SKM-1 (cell line): Measurements from ENCODE around the gene CDYL2.
A peak's percentile ranks its signal among the peaks of the same experiment; 100 is the strongest.
"Not testable (repeated sequence)": the region's sequence is repeated elsewhere in the genome, so short reads cannot be mapped to it uniquely, and the experiment has no call there.

Source experiments
- DNase-seq: peaks from one replicate; lab custom pipeline; 2025; ENCODE audit not compliant: unreplicated experiment; lab: John Stamatoyannopoulos, UW

CDYL2 gene

DNA sequence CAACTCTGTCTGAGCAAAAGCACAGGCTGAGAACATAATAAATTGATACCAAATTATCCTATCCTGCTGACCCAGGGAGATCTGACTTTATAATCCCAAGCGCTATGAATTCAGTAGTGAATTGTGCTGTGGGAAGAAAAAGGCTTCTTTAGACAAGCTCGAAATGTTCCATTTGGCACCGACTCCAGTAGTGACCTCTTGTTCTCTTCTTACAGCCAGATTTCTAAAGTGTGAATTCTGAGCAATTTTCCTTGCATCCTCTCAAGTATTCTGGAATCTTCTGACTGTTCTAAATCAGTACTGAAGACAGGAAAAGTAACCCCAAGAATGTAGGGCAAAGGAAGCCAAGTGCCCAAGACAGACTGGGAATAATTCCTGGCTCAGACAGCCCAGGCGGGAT is 58.2 kb downstream of the CDYL2 start:
- no peak for DNase-seq

DNA sequence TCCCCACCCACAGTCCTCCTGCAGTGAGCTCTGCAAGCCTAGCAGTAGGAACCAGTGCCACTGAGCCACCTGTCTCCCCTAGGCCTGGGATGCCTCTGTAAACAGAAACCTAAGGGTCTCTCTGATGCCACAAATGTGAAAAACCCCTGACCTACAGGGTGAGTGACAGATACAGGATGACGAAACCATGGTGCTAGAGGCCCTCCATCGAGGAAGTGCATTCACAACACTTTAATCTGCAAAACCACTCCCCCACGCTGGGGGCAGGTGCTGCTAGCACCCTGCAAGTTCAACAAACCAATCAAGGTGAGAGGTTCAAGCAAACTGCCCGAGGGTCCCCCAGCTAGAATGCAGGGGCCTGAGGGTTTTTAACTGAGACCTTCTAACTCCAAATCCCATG is 59.5 kb downstream of the CDYL2 start:
- DNase-seq: no peak

DNA sequence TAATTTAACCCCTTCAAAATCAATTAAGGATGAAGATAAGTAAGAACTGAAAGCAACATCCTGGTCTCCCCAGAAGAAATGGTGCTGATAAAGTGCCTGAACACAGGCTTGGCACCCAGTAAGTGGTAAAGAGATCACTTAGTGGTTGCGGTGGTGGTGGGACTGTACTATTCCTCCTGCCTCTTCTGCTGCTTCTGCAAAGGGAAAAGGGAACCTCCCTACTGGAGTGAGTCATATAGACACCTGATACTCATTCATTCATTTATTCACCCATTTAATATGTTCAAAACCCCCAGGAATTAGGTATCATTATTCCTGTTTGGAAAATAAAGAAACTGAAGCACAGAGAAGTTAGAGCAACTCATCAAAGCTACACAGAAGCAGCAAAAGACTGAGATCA is 60.6 kb downstream of the CDYL2 start:
- DNase-seq: no peak

DNA sequence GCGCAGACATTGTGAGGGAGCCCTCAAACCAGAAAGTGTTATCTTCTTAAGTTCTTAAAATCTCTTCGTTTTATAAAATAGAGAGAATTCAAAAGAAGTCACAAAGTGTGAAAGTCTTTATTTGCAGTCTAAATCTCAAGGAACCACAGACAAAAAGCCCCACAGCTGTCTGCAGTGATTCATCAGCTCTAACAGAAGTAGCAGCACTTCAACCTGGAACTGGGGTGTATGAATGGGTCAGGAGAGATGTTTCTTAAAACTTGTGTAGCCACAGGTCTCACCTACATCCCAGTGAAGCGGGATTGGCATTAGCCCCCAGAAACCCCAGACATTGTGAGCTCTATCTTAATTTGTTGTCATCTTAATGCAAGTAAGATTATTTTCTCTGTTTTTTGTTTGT is 61.1 kb downstream of the CDYL2 start:
- no peak for DNase-seq

DNA sequence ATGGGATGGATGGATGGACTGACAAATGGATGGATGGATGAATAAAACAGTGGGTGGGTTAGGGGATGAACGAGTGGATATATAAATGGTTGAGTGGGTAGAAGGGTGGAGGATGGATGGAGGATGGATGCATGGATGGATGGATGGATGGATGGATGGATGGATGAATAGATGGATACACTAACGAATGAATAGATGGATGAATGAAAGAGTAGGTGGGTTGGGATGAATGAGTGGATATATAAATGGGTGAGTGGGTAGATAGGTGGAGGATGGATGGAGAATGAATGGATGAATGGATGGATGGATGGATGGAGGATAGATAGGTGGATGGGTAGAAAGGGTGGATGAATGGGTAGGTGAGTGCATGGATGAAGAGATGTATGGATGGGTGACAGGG is 62.1 kb downstream of the CDYL2 start:
- DNase-seq: no peak

DNA sequence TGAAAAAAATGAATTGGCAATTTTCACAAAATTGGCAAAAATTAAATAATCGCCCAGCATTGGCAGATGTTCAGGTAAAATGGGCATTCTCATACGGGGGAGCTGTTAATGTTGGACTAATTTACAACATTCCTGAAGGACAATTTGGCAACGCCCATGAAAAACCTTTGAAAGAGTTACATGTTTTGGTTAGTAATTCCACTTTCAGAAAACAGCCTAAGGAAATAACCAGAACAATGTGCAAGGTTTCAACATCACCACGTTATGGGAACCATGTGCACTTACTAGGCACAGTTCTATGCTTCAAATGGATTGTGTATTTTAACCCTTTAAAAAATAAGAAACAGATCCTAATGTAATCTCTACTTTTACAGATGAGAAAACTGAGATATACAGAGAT is 62.7 kb downstream of the CDYL2 start:
- DNase-seq: no peak

DNA sequence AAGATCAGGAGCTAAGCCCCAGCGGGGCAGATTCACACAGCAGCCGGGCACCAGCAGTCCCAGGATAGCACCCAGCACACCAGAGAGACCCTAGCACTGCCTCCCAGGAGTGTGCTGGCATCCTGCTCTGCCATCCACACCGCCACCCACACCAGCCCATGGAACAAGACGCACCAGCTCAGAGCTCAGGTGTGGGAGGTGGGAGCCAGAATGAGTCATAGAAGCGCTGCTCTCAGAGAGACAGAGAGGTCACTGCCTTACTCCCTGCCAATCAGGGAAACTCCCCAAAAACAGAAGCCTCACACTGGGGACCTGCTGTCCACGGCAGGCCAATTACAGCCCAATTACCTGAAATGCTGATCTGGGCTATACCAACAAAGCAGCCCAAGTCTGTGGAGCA is 64.9 kb downstream of the CDYL2 start:
- no peak for DNase-seq

DNA sequence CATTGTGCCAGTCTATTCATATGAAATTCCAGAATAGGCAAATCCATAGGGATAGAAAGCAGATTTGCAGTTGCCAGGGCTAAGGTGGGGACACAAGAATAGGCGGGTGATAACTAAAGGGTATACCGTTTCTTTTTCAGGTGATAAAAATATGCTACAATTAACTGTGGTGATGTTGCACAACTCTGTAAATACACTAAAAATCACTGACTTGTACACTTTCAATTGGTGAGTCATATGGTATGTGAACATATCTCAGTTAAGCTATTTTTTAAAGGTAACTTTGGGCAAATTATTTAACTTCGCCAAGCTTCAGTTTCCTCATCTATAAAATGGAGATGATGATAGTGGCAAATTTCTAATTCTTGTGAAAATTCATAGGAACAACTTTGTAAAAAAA is 65.9 kb downstream of the CDYL2 start:
- DNase-seq: no peak

DNA sequence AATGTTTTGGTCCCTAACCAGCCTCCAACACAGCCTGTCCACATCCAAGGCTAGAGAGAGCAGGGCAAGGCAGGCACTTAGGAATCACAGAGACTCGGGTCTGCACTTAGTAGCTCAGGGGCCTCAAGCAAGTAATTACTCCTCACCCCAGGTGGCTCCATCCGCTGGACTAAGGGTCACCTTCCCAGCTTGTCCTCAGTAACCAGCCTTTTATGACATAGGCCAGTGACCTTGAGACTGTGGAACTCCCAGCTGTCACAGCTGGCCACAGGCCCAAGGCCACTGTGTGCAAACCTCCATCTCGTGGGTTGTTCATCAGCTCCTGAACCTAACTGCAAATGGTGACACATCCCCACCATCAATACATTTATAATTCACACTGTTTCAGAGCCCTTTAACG is 68.6 kb downstream of the CDYL2 start:
- DNase-seq: no peak

DNA sequence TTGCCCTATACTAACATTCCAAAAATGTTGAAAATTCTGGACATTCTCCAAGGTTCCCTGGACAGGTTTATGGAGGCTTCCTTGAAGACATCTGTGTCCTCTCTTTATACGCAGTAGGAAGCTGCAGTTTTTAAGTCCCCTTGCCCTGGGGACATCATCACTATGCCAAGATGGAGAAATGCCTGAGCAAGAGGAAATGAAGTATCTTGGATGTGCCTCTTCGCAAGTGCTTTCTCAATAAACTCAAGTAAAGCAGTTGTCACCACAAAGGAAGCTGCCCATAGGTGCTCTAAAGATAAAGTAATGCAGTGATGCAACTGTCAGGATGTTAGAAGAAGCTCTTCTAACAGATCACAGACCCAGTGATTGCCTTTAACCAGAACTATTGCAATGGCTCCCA is 71.0 kb downstream of the CDYL2 start:
- peak; percentile 40 for DNase-seq

DNA sequence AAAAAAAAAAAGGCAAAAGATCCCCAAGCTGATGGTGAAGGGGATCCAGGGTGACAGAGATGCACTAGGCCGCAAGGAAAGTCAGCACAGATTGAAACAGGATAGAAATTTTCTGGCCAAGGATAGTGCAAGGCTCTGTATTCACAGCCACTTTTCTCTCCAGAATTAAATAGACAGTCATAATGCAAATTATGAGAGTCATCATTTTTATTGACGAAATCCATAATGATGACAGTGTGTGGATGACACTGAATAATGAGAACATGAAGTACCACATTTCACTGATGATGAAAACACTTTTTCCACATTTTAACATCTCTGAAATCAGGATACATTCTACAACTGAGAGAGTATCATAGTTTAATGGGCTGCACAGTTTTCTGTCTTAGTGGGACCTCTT is 72.5 kb downstream of the CDYL2 start:
- no peak for DNase-seq

DNA sequence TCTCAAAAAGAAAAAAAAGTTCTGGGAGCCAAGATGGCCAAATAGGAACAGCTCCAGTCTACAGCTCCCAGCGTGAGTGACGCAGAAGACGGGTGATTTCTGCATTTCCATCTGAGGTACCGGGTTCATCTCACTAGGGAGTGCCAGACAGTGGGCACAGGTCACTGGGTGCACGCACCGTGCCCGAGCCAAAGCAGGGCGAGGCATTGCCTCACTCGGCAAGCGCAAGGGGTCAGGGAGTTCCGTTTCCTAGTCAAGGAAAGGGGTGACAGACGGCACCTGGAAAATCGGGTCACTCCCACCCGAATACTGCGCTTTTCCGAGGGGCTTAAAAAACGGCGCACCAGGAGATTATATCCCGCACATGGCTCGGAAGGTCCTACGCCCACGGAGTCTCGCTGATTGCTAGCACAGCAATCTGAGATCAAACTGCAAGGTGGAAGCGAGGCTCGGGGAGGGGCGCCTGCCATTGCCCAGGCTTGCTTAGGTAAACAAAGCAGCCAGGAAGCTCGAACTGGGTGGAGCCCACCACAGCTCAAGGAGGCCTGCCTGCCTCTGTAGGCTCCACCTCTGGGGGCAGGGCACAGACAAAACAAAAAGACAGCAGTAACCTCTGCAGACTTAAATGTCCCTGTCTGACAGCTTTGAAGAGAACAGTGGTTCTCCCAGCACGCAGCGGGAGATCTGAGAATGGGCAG is 77.2 kb downstream of the CDYL2 start:
- DNase-seq: not testable (repeated sequence)

DNA sequence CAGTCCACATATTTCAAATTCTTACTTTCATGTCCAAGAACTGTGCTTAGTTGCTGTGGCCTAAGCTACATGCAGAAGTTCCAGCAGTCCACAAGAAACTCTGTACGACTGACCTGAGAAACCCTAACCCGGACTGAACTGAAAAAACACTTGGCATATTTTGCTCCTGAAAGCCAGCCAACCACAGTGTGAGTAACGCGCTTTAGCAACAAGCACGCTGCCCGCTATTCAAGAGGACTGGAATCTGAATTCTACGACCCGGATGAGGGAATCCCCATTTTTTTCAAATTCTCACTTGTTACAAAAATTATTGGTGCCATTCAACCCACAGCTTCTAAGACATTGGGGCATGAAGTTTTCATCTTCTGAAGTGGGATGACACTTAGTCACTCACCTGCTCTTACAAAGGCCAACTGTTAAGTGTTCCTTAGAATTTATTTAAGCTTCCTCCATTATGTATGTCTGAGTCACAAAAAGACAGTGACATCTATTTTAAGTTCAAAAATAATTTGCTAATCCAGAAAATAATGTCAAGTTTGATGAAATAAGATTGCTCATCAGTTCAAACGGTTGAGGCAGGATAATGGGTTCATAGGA is 78.7 kb downstream of the CDYL2 start:
- DNase-seq: no peak

DNA sequence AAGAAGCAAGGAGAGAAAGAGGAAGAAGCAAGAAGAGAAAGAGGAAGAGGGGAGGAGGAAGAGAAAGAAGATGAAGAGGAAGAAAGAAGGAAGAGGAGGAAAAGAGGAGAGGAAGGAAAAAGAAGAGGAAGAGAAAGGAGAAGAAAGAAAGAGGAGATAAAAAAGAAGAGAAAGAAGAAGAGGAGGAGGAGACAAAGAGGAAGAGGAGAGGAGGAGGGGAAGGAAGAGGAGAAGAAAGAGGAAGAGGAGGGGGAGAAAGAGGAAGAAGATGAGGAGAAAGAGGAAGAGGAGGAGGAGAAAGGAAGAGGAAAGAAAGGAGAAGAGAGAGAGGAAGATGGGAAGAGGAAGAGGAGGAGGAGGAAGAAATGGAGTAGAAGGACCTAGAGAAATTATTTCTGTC is 80.4 kb downstream of the CDYL2 start:
- no peak for DNase-seq

DNA sequence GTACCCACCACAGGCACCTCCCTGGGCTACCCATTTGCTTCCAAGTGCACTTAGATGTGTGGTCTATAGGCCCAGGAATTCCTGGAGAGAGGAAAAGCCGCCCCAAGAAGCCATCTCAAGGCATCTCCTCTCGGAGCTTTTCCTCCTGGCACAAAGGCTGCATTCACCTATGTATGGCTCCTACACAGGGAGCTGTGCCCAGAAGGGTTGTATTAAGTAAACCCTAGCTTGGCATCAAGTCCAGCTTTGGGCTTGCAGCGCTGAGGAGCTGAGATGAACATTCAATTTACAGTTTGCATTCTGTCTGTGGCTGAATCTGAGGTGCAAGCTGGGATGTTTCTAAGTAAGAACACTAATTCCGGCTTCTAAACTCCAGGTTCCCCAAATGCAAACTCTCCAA is 81.3 kb downstream of the CDYL2 start:
- DNase-seq: no peak

DNA sequence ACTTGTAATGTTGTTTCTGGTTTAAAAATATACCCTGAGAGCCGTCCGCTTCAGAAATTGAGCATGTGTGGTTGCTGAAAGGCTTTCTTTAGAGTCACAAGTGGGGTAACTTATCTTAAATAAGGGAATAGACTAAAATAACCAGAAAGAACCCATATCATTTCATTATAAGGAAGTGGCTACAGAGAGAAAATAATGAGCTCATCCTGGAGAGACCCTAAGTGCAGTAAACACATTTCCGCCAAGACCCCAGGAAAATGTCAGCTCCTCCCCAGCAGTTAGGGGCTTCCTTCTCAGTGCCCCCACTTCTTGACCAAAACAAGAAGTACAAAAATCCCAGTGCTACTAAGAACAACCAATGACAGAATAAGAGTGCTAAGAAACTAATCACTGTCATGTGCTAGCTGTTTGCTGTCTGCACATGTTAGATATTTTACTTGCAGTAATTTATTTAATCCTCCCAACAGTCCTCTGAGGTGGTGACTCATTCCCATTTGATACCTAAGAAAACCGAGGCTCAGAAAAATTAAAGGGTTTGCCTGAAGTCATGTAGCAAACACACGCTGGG is 83.5 kb downstream of the CDYL2 start:
- DNase-seq: no peak

DNA sequence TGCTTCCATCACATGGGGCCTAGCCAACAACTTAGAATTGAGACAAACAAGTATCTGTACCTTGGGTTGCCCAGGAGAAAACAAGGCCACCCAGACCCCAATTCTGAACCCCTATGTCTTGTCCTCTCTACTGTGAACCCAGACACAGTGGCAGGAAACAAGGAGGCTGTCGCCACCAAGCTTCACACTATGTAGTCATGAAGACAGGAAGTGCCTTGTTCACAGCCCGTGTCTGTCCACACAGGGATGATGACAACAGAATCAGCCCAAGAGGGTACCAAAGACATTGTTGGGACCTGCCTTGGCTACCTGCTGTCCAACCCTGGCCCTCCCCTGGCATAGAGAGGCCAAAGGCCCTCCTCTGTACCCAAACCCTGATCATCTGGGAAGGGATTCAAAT is 84.8 kb downstream of the CDYL2 start:
- DNase-seq: no peak

DNA sequence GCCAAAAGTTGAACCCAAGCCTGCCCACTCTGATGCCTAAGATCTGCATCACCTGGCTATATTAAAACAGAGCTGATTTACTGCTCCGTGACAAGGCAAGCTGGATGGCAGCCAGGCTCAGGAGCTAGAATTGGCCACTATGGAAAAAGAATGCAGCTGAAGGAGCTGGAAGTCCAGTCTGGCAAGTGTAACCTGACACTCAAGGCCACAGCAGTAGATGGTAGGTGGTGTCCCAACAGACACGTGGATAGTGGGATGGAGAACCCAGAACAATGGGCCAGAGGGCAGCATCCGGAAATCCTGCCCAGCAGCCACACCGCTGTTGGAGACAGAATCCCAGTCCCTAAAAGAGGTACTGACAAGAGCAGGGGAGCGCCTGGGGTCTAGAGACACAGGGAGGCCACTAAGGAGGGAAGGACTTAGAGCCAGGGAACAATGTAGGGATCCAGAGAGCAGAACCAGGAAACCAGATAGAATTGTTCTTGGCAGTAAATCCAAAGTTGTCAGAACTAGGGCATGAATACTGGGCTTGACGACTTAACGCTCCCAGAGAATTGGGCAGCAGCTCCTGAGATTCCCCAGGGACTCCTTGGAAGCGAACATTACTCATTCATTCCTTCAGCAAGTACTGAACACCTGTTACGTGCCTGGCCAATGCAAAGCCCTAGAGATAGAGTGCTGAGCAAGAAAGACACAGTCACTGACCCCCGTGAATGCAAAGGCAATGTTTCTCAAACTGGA is 85.7 kb downstream of the CDYL2 start:
- no peak for DNase-seq

DNA sequence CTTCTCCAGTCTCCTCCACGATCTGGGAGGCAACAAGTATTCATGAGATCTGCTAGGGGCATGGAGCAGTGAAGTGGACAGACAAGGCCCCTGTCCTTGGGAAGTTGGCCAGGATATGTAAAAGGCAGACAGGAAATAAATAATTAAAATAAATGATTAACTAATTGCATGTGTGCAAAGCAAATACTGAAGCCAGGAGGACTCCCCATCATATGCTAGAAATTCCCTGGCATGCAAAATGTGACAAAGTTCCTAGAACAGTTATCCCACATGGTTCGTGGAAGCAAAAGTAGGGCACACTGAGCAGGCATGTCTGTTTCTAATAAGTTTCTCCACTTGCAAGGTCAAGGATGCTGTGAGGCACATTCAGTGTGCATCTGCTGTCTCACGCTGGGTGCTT is 86.8 kb downstream of the CDYL2 start:
- DNase-seq: no peak

DNA sequence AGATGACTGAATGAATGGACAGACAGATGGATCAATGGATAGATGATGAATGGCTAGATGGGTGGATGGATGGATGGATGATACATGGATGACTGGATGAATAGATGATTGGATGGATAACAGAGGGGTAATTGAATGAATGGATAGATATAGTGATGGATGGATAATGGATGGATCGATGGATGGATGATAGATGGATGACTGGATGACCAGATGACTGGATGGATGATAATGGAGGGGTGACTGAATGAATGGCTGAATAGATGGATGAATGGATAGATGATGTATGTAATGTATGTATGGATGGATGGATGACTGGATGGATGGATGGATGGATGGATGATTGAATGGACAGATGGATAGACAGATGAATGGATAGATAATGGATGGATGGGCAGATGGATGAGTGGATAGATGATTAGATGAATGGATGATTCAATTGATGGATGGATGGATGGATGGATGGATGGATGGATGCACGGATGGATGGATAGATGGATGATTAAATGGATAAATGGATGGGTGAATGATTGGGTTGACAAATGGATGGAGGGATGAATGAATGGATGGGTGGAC is 87.7 kb downstream of the CDYL2 start:
- no peak for DNase-seq

DNA sequence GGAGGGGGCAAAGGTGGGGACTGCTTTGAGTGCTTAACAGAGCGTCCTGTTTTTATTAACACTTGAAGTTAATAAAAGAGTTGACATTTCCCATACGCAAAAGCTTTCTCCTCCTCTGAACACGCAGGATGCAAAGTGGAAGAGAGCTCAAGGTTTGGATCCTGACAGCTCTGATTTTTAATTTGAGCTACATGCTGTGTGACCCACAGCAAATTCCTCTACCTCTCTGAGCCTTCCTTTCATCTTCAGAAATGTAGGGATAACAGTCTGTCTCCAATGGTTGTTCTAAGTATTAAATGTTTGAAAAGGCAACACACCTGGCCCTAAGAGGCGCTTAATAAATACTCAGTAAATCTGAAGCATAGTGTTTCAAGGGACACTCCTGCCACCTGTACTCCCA is 93.0 kb downstream of the CDYL2 start:
- DNase-seq: no peak

DNA sequence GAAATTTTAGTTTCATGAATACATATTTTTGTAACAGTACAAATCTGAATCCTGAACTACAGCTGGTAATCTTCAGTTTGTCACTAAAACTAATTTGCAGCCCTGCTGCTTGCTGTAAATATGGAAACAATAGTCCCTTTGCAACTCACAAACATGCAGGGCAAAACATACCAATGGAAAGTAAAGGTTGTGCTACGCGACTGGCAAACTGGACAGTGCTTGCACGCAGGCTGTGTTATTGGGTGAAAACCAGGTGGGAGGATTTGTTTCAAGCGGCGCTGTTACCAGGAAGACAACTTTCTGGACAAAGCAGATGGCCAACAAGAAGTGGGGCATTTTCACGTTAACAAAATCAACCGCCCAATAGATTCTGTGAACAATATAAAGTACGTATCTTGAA is 93.5 kb downstream of the CDYL2 start:
- no peak for DNase-seq
